ENCODE data around the gene LRRD1.
"Not testable (repeated sequence)": the region's sequence is repeated elsewhere in the genome, so short reads cannot be mapped to it uniquely, and the experiment has no call there.

DNA sequence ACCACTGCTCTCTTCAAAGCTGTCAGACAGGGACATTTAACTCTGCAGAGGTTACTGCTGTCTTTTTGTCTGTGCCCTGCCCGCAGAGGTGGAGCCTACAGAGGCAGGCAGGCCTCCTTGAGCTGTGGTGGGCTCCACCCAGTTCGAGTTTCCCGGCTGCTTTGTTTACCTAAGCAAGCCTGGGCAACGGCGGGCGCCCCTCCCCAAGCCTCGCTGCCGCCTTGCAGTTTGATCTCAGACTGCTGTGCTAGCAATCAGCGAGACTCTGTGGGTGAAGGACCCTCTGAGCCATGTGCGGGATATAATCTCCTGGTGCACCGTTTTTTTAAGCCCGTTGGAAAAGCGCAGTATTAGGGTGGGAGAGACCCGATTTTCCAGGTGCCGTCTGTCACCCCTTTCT is 10.3 kb upstream of the LRRD1 start:
- TF ChIP-seq, protein P1, sequence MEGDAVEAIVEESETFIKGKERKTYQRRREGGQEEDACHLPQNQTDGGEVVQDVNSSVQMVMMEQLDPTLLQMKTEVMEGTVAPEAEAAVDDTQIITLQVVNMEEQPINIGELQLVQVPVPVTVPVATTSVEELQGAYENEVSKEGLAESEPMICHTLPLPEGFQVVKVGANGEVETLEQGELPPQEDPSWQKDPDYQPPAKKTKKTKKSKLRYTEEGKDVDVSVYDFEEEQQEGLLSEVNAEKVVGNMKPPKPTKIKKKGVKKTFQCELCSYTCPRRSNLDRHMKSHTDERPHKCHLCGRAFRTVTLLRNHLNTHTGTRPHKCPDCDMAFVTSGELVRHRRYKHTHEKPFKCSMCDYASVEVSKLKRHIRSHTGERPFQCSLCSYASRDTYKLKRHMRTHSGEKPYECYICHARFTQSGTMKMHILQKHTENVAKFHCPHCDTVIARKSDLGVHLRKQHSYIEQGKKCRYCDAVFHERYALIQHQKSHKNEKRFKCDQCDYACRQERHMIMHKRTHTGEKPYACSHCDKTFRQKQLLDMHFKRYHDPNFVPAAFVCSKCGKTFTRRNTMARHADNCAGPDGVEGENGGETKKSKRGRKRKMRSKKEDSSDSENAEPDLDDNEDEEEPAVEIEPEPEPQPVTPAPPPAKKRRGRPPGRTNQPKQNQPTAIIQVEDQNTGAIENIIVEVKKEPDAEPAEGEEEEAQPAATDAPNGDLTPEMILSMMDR (IDR thresholded peaks at IDR 0.05; ENCODE audit: insufficient read depth, low read length, poor library complexity, severe bottlenecking): not testable (repeated sequence)
- not testable (repeated sequence) for TF ChIP-seq EZH2phosphoT487 (conservative IDR thresholded peaks at IDR 0.05; ENCODE audit: low read length)

All from SU-DHL-6 (cell line).